Heart right ventricle (tissue), 16 donors: ENCODE results near the gene INTS11. TPM values are rescaled to one million over a fixed set of nuclear protein-coding genes. Genes with fewer than 3 reads are reported as not detected.

Experiments used
- ATAC-seq, 8 donors: fragments of 200-7000 bp; cut with Tn5 transposase; one replicate each; pipeline ENCODE4 v1.9.1; 2020; ENCODE audit warnings: mild to moderate bottlenecking in 8 of 8, moderate library complexity in 8 of 8, moderate number of reproducible peaks in 1 of 8
- DNase-seq, 2 donors: peaks; one replicate each; pipeline ENCODE4 v3.0.0-alpha.2; 2020
- H3K27ac ChIP-seq, 10 donors: fragments of 200-600 bp; sonication (generic) in 2 of 10; one replicate each; pipeline versions ENCODE4 v1.5.0 to v1.8.0; 2020 to 2022; ENCODE audit warnings: mild to moderate bottlenecking in 3 of 10
- H3K27me3 ChIP-seq, 7 donors: fragments of 200-600 bp; one replicate each; pipeline ENCODE4 v1.8.0; 2021 to 2022; ENCODE audit warnings: mild to moderate bottlenecking in 2 of 7
- H3K36me3 ChIP-seq, 9 donors: fragments of 200-600 bp; sonication (generic) in 1 of 9; one replicate each; pipeline versions ENCODE4 v1.5.0 to v1.8.0; 2020 to 2022; ENCODE audit warnings: mild to moderate bottlenecking in 2 of 9
- H3K4me1 ChIP-seq, 9 donors: fragments of 200-600 bp; sonication (generic) in 1 of 9; one replicate each; pipeline versions ENCODE4 v1.5.0 to v1.8.0; 2020 to 2022; ENCODE audit warnings: mild to moderate bottlenecking in 4 of 9
- H3K4me3 ChIP-seq, 10 donors: fragments of 200-600 bp; sonication (generic) in 2 of 10; one replicate each; pipeline versions ENCODE4 v1.5.0 to v1.8.0; 2020 to 2022; ENCODE audit warnings: mild to moderate bottlenecking in 7 of 10, moderate library complexity in 2 of 10
- H3K9me3 ChIP-seq, 11 donors: fragments of 200-600 bp in 10 of 11; sonication (generic) in 2 of 11; one replicate each; pipeline versions ENCODE4 v1.5.0 to v1.8.0; 2013 to 2022; ENCODE audit warnings: mild to moderate bottlenecking in 2 of 11, control low read depth in 1 of 11, moderate library complexity in 1 of 11
- WGBS, 2 donors: extraction: QIAGEN DNeasy Blood & Tissue Kit; methylation state at CpG; one replicate each; pipeline ENCODE4 v1.1.7; 2013; ENCODE audit warnings: inconsistent platforms in 1 of 2; 5-methylcytosine and 5-hydroxymethylcytosine counted together
- intact Hi-C, 10 donors: fragments of 100-400 bp; cut with DNase I; formaldehyde crosslinking; loops; one replicate each; pipeline versions ENCODE4 v1.11.1 to v1.14.2; 2022
- long read RNA-seq, 3 donors: library from polyadenylated mRNA; unstranded; transcript quantifications; one replicate each; pipeline ENCODE4 v2.0.0, GENCODE V29; 2020 to 2021
- polyA plus RNA-seq, 2 donors: library from polyadenylated mRNA; stranded (reverse); fragments of 200-250 nt; gene quantifications; one replicate each; pipeline ENCODE4 v1.2.3, GENCODE V29; 2013
- total RNA-seq, 10 donors: library from RNA; stranded (reverse); fragmentation: NEBNext Ultra II Directional in 3 of 10; extraction: Animal tissue kit (Norgen Biotek cat#: 25700) in 3 of 10; gene quantifications; one replicate each; pipeline versions ENCODE4 v1.2.1 to v1.2.4, GENCODE V29; 2021 to 2023
- TF ChIP-seq, protein P1 (sequence below), 9 donors: fragments of 200-600 bp; sonication (generic) in 2 of 9; IDR thresholded peaks; one replicate each; pipeline versions ENCODE4 v1.5.0 to v1.8.0; 2021 to 2022; ENCODE audit warnings: antibody characterized with exemption in 9 of 9, mild to moderate bottlenecking in 5 of 9, moderate library complexity in 1 of 9
- donor health status: Arrhythmogenic right ventricular cardiomyopathy.
- donor health status: ischemic (EF 13 %, LVEDD 7.1; RV severe dilation, severe dysfunction).
- donor health status: healthy with polysubstance abuse.
- donor health status: DM: no; HTN: yes; CAD: no.
- donor health status: DM: no; HTN: no; CAD: no.
- donor health status: ischemic (EF 25% LVEDD 6.9; RV normal size, moderate dysfunction).
- donor health status: ischemic (EF 25% LVEDD 5.7; RV mildly dilated, moderate dysfunction).
- donor health status: healthy.
- donor health status: DM: yes; HTN: yes; CAD: no.
- donor health status: Ischemic cardiomyopathy.
- donor health status: ischemic (EF 35%, LVEDD 5.7; RV mildly dilated, moderate dysfunction).
- donor health status: nonischemic (EF 11% LVEDD 7.7; RV severe dilation, severe dysfunction).
- donor health status: DM: yes; HTN: yes; CAD: no.
- donor health status: PGD.
- donor health status: ischemic (EF 29% LVEDD 5.4; RV normal size, mild dysfunction).
- donor health status: nonischemic (EF 23%, LVEDD 6.1; RV moderate dilation, normal function).

Gene INTS11
- total RNA-seq = 10 to 100 TPM; 44.7 to 91.7 (median 56.6) TPM
- polyA plus RNA-seq = 100 to 1,000 TPM in 1 of 2 donors, 10 to 100 TPM in 1; 92.6 to 269 TPM
- long read RNA-seq, donor 1, transcript INTS11-208 (17 exons, 2,148 nt) = major isoform, 77 of 133 reads
- long read RNA-seq, donor 1, partial matches to known transcripts = 38 of 133 reads
- long read RNA-seq, donor 1, other reads (novel, unspliced or antisense) = 17 of 133 reads
- long read RNA-seq, donor 2, transcript INTS11-208 (17 exons, 2,148 nt) = major isoform, 75 of 150 reads
- long read RNA-seq, donor 2, partial matches to known transcripts = 44 of 150 reads
- long read RNA-seq, donor 2, other reads (novel, unspliced or antisense) = 25 of 150 reads
- long read RNA-seq, donor 3, transcript INTS11-248 (18 exons, 2,263 nt) = minor isoform, 10 of 231 reads
- long read RNA-seq, donor 3, transcript INTS11-208 (17 exons, 2,148 nt) = major isoform, 103 of 231 reads
- long read RNA-seq, donor 3, transcript INTS11-202 (15 exons, 1,832 nt) = minor isoform, 6 of 231 reads
- long read RNA-seq, donor 3, partial matches to known transcripts = 53 of 231 reads
- long read RNA-seq, donor 3, other reads (novel, unspliced or antisense) = 59 of 231 reads

DNA sequence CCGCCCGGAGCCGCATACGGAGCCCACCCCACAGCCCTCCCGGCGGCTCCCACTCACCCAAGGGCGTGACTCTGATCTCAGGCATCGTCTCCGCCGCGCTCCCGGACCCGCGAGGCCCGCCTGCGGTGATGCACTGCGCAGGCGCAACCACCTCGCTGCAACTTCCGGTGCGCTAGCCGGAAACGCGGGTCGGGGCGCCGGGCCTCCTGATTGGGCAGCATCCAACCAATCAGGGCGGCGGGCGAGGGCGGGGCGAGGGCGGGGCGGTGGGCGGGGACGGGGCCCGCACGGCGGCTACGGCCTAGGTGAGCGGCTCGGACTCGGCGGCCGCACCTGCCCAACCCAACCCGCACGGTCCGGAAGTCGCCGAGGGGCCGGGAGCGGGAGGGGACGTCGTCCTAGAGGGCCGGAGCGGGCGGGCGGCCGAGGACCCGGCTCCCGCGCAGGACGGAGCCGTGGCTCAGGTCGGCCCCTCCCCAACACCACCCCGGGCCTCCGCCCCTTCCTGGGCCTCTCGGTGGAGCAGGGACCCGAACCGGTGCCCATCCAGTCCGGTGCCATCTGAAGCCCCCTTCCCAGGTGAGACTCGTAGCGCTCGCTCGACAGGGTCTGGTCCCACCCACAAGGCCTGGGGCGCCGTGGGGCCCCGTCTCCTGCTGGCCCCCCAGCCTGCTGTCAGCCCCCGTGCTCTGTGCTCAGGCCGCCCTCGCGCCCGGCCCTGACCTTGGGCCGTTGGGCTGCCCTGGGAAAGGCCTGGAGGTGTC is at the start of gene INTS11, which contains the start of gene CPTP:
TSS of gene INTS11 (minus strand) at position 137 of the 764 bp plus-strand sequence. CDS start at position 85, 52 bp downstream.
TSS of gene CPTP (plus strand) at position 279 of the 764 bp plus-strand sequence. CDS start 2,109 bp downstream, outside the sequence.
- H3K9me3 ChIP-seq = no peaks in the 10 kb centered on the region
- DNase-seq (peak; percentile 94 to 97), ATAC-seq (peak; percentile 77 to 90 (median 82))
- H3K36me3 ChIP-seq = peaks cover 0 to 51% (median 24%) of the 10 kb centered on the region in 9 donors
- H3K27ac ChIP-seq = peak within 1 kb of the TSS; percentile 90 to 99 (median 94)
- intact Hi-C loops = loop anchor here in 1 of 10 donors (2.0 kb wide), 1 partner anchor 24 kb away; the partner anchor contains the start of gene DVL1
- peak within 1 kb of the TSS; percentile 69 to 100 (median 98) for H3K4me3 ChIP-seq
- H3K27me3 ChIP-seq = no peaks in the 10 kb centered on the region
- TF ChIP-seq, protein P1, sequence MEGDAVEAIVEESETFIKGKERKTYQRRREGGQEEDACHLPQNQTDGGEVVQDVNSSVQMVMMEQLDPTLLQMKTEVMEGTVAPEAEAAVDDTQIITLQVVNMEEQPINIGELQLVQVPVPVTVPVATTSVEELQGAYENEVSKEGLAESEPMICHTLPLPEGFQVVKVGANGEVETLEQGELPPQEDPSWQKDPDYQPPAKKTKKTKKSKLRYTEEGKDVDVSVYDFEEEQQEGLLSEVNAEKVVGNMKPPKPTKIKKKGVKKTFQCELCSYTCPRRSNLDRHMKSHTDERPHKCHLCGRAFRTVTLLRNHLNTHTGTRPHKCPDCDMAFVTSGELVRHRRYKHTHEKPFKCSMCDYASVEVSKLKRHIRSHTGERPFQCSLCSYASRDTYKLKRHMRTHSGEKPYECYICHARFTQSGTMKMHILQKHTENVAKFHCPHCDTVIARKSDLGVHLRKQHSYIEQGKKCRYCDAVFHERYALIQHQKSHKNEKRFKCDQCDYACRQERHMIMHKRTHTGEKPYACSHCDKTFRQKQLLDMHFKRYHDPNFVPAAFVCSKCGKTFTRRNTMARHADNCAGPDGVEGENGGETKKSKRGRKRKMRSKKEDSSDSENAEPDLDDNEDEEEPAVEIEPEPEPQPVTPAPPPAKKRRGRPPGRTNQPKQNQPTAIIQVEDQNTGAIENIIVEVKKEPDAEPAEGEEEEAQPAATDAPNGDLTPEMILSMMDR (IDR thresholded peaks at IDR 0.05) = no peak
- WGBS, 2 donors = 0 to 3% methylated on average over 63 to 84 of the region's 84 CpGs
- peaks cover 11 to 74% (median 53%) of the 10 kb centered on the region in 9 donors for H3K4me1 ChIP-seq

DNA sequence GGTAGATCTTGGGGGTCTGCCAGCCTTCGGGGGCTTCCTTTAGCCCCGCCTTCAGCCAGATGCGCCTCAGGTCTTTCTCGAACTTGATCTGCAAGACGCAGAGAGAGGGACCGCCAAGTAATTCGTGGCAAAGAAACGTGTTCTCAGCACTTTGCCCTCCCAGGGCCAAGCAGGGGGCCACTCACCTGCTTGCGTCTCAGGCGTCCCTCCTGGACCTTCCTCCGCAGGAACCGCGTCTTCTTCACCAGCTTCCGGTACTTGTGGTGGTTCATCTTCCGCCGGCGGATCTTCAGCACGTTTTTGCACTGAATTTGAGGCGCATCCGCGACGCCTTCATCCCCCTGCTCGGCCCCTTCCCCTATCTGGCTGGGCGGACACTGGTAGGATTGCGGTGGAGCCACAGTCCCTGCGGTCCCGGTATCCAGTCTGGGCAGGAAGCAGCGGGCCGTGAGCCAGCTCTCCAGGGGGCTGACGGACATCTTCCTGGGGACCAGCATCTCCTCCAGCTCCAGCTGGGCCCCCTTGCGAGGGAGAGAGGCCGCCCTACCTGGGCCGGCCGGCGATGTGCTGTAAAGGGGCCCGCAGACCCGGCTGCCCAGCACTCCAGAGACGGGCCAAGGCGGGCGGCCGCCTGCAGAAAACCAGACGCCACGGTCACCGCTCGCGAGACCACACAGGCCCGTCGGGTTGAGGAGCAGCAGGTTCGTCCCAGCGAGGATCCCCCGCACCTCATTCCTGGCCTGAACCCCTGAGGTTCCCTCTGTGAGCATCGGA is 49.5 kb upstream of the INTS11 start:
- Histone ChIP-seq H3K27ac (peak overlapping the region in 9 of 10 donors; percentile 91 to 99 (median 97)), H3K9me3 (no peaks in the 10 kb centered on the region), H3K4me1 (peaks cover 16 to 45% (median 38%) of the 10 kb centered on the region in 9 donors), H3K27me3 (no peaks in the 10 kb centered on the region), H3K4me3 (peak overlapping the region; percentile 76 to 100 (median 93)), H3K36me3 (peaks cover 0 to 19% (median 0%) of the 10 kb centered on the region in 9 donors)
- DNase-seq (peak in 1 of 2 donors; percentile 27), ATAC-seq (no peak)
- TF ChIP-seq, protein P1 (IDR thresholded peaks at IDR 0.05) = no peak
- 46 to 48% methylated on average over 51 to 52 of the region's 52 CpGs for WGBS, 2 donors
- intact Hi-C loops = loop anchor here in 1 of 10 donors (10.0 kb wide), 1 partner anchor 131 kb away; no protein-coding TSS in a partner anchor

DNA sequence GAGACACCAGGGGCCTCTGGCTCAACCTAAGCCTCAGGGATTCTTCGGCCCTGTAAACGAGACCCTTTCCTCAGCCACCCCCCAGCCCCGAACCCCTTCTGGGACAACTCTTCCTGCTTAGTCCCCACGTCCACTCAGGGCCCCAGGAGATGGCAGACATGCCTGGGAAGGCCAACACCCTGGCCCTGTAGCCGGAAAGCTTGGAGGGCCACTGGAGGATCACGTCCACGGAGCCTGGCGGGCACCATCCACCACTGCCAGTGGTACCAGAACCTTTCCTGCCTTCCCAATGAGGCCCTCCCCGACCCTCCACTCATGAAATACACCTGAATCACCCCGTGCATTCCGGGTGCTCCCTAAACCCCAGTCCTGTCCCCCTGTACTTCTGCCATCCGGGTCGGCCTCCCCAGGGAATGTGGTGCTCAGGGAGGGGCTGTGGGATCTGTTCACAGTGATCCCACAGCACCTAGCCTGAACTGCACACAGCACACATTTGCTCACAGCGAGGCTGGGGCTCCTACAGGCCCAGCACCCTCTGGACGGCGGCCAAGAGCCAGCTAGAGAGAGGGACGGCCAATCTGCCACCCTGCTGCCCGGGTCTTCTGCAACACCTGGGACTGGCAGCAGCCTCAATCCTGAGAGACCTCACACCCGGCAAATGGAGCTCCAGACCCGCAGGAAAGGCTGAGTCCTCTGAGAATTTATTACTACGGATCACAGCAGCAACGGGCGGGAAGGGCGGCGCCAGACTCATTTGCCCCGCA is 48.8 kb upstream of the INTS11 start:
- Histone ChIP-seq H3K4me3 (peak overlapping the region in 4 of 10 donors; percentile 79 to 98 (median 93)), H3K4me1 (peaks cover 16 to 45% (median 38%) of the 10 kb centered on the region in 9 donors), H3K9me3 (no peaks in the 10 kb centered on the region), H3K27me3 (no peaks in the 10 kb centered on the region), H3K36me3 (peaks cover 0 to 19% (median 0%) of the 10 kb centered on the region in 9 donors), H3K27ac (no peak overlapping the region)
- intact Hi-C loops = loop anchor here in 1 of 10 donors (10.0 kb wide), 1 partner anchor 132 kb away; no protein-coding TSS in a partner anchor
- WGBS, 2 donors = 85 to 86% methylated on average over 26 of the region's 26 CpGs
- TF ChIP-seq, protein P1 (IDR thresholded peaks at IDR 0.05) = no peak
- no peak for ATAC-seq
- DNase-seq = peak in 1 of 2 donors; percentile 25
